GM11168 (cell line): ENCODE measurements around the gene PAX6.

ENCODE experiments used
- in situ Hi-C: fragments of 300-500 bp; cut with MboI; formaldehyde crosslinking; loops from one replicate; pipeline ENCODE4 v1.12.0; 2022; ENCODE audit warnings: low sequenced_read_pairs; ENCODE audit not compliant: unreplicated experiment

PAX6 gene

DNA sequence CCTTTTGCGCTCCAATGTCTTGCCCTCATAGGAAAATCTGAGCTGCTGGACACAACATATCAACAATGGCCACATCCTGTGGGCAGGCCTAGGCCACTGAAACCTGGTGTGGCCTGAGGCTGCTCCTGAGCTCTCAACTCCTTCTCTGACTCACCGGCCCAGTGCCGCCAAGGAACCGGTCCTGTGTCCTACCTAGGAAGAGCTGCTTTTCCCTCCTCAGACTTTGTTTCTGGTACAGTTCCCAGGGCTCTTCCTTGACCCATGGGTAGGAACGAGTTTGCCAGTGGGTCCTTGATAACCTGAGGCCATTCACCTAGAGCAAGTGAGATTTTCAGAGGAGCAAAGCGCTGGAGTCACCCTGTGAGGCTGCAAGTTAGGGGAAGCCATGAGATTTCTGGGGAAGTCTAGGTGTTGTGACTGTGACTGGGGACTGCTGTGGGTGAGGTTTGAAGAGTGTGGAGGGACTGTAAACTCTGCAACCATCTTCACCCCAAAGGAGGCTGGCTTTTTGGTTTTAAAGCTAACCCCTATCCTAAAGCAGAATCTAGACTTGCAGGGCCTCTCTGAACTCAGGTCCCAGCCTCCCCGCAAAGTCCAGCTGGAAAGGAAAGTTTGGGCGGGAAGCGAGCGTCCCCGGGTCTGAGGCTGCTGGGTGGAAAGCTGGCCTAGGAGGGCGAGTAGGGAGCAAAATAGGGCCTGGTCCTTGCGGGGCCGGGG, 12.0 kb upstream of the PAX6 start:
- in situ Hi-C loops = no loop called here

GRCh38 chr11:31822175-31822926, 11.2 kb upstream of the PAX6 start:
- in situ Hi-C loops = no loop called here

DNA sequence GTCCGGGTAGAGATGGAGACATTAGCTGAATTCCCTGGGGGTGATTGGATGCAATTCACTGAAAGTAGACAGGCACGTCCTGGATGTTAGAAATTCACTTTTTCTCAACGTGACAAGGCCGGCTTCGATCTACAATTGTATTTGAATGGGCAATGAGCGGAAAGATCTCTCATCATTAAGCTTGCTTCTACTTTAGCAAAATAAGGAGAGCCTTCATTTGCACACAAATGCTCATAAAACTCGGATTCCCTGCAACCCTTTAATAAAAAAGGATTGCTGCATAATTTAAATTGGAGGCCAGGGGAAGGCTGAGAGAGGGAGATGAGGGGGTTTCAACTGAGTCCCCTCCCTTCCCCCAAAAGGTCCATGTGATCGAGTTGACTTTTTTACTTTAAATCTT, 10.6 kb upstream of the PAX6 start:
- in situ Hi-C loops = no loop called here

GRCh38 chr11:31821235-31821764, 10.2 kb upstream of the PAX6 start:
- in situ Hi-C loops = no loop called here

- in situ Hi-C loops = no loop called here
Measured at GRCh38 chr11:31820438-31820818, 9.3 kb upstream of the PAX6 start.

- in situ Hi-C loops = no loop called here
Measured at GRCh38 chr11:31819621-31820437, 8.7 kb upstream of the PAX6 start.

- in situ Hi-C loops = no loop called here
Measured at GRCh38 chr11:31818874-31819331, 7.8 kb upstream of the PAX6 start.

- in situ Hi-C loops = no loop called here
Measured at GRCh38 chr11:31818425-31818755, 7.3 kb upstream of the PAX6 start.

DNA sequence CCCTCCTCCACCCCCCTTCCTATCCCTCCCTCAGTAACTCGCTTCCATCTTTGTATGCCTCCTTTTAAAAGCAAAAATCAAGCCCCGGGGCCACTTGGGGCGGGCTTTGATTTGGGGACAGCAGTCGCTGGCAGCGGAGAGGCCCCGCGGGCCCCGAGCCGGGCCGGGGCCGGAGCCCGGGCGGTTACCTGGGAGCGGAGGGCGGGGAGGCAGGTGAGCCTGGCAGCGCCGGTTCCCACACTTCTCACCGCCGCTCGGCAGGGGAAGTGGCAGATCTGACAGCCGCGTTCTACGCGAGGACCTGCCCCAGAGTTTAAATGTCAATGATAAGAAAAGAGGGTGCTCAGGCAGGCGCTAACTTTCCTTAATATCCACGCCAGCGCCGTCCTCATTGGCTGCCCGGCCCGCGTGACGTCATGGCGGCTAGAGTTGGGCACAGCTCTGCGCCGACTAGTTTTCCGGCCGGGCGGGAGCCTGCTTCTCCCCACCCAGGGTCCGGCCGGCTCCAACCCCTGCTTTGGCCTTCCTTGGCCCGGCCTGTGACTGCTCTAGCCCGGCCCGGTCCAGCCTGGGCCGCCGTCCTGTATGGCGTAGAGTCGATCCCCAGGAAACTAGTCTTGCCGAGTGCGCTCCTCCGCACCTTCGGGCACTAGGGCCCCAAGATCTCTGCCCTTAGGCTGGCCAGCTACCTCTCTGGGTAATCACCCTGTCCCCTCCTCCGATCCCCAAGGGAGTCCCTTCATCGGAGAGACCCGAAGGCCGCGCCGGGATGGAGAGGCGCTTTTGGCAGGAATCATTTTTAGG, 6.7 kb upstream of the PAX6 start:
- in situ Hi-C loops = no loop called here

DNA sequence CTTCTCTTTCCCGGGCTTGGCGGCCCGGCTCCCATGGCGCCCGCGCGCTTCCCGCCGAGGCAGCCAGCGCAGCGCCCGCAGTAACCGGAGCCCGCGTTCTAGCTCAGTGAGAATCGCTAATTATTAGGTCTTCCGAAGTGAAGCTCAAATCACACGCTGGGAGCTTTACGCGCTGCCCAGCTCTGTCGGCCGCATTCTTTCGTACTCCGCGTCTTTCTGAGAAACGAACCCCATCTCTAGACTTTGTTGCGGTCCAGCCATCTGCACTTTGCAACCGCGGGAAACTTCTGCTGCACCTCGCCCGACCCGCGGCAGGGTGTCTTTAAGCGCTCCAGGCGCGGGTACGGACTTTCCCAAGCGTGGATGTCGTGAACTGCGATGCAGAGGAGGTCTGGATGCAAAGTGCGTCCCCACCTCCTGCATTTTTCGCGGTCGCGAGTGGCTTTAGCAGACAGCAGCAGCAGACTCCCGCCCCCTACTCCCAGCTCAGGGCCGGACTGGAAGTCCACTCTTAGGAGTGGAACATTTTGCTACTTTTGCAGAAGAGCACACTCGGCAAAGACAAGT, 6.0 kb upstream of the PAX6 start:
- in situ Hi-C loops = no loop called here

- in situ Hi-C loops = no loop called here
Measured at GRCh38 chr11:31816468-31817053, 5.4 kb upstream of the PAX6 start.

- in situ Hi-C loops = no loop called here
Measured at GRCh38 chr11:31815711-31816467, 4.8 kb upstream of the PAX6 start.

- in situ Hi-C loops = no loop called here
Measured at GRCh38 chr11:31814176-31814868, 3.2 kb upstream of the PAX6 start.

DNA sequence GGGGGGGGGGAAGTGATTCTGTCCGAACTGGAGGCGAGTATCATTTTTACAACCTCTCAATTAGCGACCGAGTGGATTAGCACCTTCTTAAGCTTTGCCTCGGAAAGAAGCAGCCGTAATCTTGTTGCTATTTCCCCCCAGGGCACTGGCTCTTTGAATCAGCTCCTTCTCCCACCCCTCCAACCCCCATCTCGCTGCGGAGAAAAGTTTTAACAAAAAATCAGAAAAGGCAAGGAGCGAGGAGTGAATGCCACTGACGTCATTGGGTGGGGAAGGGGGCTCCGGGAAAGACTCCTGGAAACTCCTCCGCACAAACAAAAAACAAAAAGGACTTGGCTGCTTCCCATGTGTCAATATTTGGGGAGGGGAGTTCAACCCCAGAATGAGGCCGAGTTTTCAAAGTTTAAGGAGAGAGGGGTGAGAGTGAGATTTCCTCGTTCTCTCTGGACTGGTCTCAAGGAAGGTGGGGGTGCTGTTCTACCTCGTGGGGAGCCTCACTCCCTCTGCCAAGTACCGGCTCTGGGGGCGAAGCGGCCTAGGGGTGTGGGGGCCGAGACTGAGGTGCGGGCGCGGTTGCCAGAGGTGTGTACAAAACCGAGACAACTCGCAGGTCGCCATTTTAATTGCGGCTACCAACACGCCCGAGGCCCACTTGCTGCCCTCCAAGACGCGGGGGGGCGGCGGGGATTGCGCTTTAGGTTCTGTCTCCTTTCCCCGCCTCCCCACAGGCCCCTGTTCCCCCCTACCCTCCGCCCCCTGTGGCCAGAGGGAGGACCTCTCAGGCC, 2.5 kb upstream of the PAX6 start:
- in situ Hi-C loops = no loop called here

DNA sequence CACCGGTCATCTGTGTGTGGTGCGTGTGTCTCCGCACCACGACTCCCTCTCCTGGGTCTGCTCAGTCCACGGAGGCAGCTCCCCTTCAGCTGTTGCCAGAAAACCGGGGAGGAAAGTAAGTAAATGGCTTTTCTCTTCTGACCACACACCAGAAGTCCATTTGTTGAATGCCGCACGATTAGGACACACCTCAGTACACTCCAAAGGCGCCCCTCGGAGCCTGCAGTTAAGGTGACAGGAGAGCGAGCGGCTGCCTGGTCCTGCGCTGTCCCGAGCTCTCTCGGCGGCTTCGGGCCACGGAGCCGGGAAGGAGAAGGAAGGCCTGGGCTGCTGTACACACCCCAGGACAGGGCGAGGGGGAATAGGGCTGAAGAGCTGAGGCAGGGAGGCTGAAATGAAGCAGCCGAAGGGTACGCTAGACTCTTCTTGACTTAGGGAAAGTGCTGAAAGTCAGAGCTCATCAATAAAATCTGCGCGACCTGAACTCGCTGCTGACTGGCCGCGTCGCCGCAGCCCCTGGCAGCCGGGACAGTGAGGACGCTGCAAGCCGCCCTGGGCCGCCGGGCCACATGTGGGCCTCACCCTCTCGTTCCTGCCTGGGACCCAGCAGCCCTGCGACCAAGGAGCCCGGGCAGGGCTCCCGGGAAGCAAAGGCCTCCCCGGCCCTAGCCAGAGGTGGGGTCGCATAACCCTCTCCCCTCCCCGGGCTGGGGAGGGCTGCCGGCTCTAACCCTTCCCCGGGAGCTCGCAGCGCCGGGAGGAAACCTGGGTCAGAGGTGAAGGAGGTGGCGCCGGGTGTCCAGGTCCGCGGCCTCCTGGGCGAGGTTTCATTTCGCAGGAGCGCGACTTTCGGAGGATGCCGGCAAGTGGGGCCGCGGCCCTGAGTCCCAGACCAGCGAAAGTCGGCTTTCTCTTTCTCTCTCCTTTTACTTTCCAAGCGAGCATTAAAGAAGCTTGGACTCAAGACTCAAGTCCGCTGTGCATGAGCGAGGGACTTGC, 1.6 kb upstream of the PAX6 start:
- in situ Hi-C loops = no loop called here
